OCI-LY7 (cell line): ENCODE results near the gene NHLRC2. TPM values are rescaled to one million over a fixed set of nuclear protein-coding genes. Genes with fewer than 3 reads are reported as not detected.

Experiments
- BruUV-seq: library from RNA; stranded (reverse); fragments of 400-500 nt; replicated peaks from 2 replicates; lab custom pipeline; 2021; lab: Mats Ljungman, UMichigan
- CTCF ChIA-PET: fragments of 300-600 bp; sonication (Branson Sonifier 250); formaldehyde crosslinking; loops from one replicate; lab custom pipeline; 2022; ENCODE audit warnings: antibody characterized with exemption; ENCODE audit not compliant: unreplicated experiment; lab: Charles Lee
- POLR2A ChIA-PET: fragments of 300-600 bp; sonication (Branson Sonifier 250); formaldehyde crosslinking; loops from one replicate; lab custom pipeline; 2022; ENCODE audit warnings: antibody characterized with exemption; lab: Charles Lee
- DNase-seq: peaks from one replicate; pipeline ENCODE4 v3.0.0-alpha.2; 2015; ENCODE audit warnings: low spot score
- H2AFZ ChIP-seq: fragments of 200-600 bp; sonication (generic), shearing (Covaris generic); 2 replicates; pipeline ENCODE4 v1.6.1; 2014; ENCODE audit warnings: mild to moderate bottlenecking, antibody characterized with exemption, low read length, moderate library complexity
- H3K27ac ChIP-seq: fragments of 200-600 bp; sonication (generic); 2 replicates; pipeline ENCODE4 v1.5.1; 2014; ENCODE audit warnings: mixed run types, low read depth, mild to moderate bottlenecking, moderate library complexity, low read length, inconsistent platforms; ENCODE audit not compliant: poor library complexity, severe bottlenecking
- H3K36me3 ChIP-seq: fragments of 200-600 bp; sonication (generic); 2 replicates; pipeline ENCODE4 v1.6.1; 2014; ENCODE audit warnings: mild to moderate bottlenecking, antibody characterized with exemption, low read length, moderate library complexity, mixed read lengths; ENCODE audit not compliant: insufficient read depth
- H3K4me1 ChIP-seq: fragments of 200-600 bp; sonication (generic); 2 replicates; pipeline ENCODE4 v1.5.1; 2014; ENCODE audit warnings: mild to moderate bottlenecking, low read length; ENCODE audit not compliant: insufficient read depth, poor library complexity, severe bottlenecking
- H3K4me2 ChIP-seq: fragments of 200-600 bp; sonication (generic); 2 replicates; pipeline ENCODE4 v1.6.1; 2014; ENCODE audit warnings: mild to moderate bottlenecking, low read length
- H3K4me3 ChIP-seq: fragments of 200-600 bp; sonication (generic); 2 replicates; pipeline ENCODE4 v1.5.1; 2014; ENCODE audit warnings: mild to moderate bottlenecking, low read depth, low read length; ENCODE audit not compliant: poor library complexity, severe bottlenecking
- H3K79me2 ChIP-seq: fragments of 200-600 bp; sonication (generic); 2 replicates; pipeline ENCODE4 v1.6.1; 2016; ENCODE audit warnings: low read depth, mild to moderate bottlenecking, low read length, moderate library complexity, mixed read lengths; ENCODE audit not compliant: insufficient read depth
- H3K9me2 ChIP-seq: fragments of 200-600 bp; sonication (generic); 2 replicates; pipeline ENCODE4 v1.6.1; 2016; ENCODE audit warnings: mild to moderate bottlenecking, low read length, mixed read lengths; ENCODE audit not compliant: insufficient read depth
- H3K9me3 ChIP-seq: fragments of 200-600 bp; sonication (generic); 2 replicates; pipeline ENCODE4 v1.6.1; 2014; ENCODE audit warnings: mild to moderate bottlenecking, mixed run types, low read length, mixed read lengths
- H4K20me1 ChIP-seq: fragments of 200-600 bp; sonication (generic); 2 replicates; pipeline ENCODE4 v1.6.1; 2014; ENCODE audit warnings: mild to moderate bottlenecking, antibody characterized with exemption, low read length, moderate library complexity, mixed read lengths; ENCODE audit not compliant: insufficient read depth
- CTCF ChIP-seq: fragments of 200-600 bp; sonication (generic); conservative IDR thresholded peaks from 2 replicates; pipeline ENCODE4 v1.5.1; 2014; ENCODE audit warnings: mild to moderate bottlenecking, antibody characterized with exemption, low read length, moderate library complexity, mixed read lengths
- EZH2phosphoT487 ChIP-seq: fragments of 200-600 bp; sonication (generic); IDR thresholded peaks from 2 replicates; pipeline ENCODE4 v1.6.1; 2018; ENCODE audit warnings: low read depth, borderline replicate concordance, mild to moderate bottlenecking, mixed run types, antibody characterized with exemption, low read length, moderate library complexity, mixed read lengths
- intact Hi-C: fragments of 100-400 bp; cut with micrococcal nuclease; formaldehyde crosslinking; loops from one replicate; pipeline ENCODE4 v1.10.0; 2022; ENCODE audit not compliant: unreplicated experiment
- total RNA-seq, 2 experiments: library from RNA; depleted of rRNA in 1 of 2; stranded (reverse); fragments of >200 nt in 1 of 2; shearing (Covaris generic) in 1 of 2; gene quantifications; 2 replicates each; pipeline ENCODE4 v1.2.3, GENCODE V29; 2014 to 2022

Gene NHLRC2
- total RNA-seq, 2 experiments from 2014 or later = 28.6 to 44.5 TPM

- ChIA-PET CTCF (no interaction called here), POLR2A (interaction anchor here (0.9 kb wide), 1 partner anchor 41 kb away, joined by 6 read pairs; no protein-coding TSS in a partner anchor)
- no peak overlapping the region for H2AFZ ChIP-seq
- no peaks in the 10 kb centered on the region for H3K9me3 ChIP-seq
- no peaks in the 10 kb centered on the region for H3K4me1 ChIP-seq
- H3K27ac ChIP-seq = no peak overlapping the region
- BruUV-seq = no TSS peak
- no peaks in the 10 kb centered on the region for H4K20me1 ChIP-seq
- H3K4me3 ChIP-seq = no peak overlapping the region
- no peaks in the 10 kb centered on the region for H3K9me2 ChIP-seq
- H3K36me3 ChIP-seq = no peaks in the 10 kb centered on the region
- H3K4me2 ChIP-seq = no peak overlapping the region
- H3K79me2 ChIP-seq = no peaks in the 10 kb centered on the region
- no peak for DNase-seq
- TF ChIP-seq CTCF (no peak), EZH2phosphoT487 (no peak)
- intact Hi-C loops = no loop called here
These were observed 93.0 kb downstream of the NHLRC2 start for GRCh38 chr10:113947184-113948041.

- Histone ChIP-seq H3K27ac (no peak overlapping the region), H3K36me3 (no peaks in the 10 kb centered on the region), H3K79me2 (no peaks in the 10 kb centered on the region), H4K20me1 (no peaks in the 10 kb centered on the region), H3K4me1 (no peaks in the 10 kb centered on the region), H3K4me2 (no peak overlapping the region), H3K4me3 (no peak overlapping the region), H2AFZ (no peak overlapping the region), H3K9me2 (no peaks in the 10 kb centered on the region), H3K9me3 (no peaks in the 10 kb centered on the region)
- CTCF ChIA-PET = no interaction called here
- TF ChIP-seq CTCF (no peak), EZH2phosphoT487 (no peak)
- no TSS peak for BruUV-seq
- POLR2A ChIA-PET = interaction anchor here (0.6 to 0.9 kb wide), 4 partner anchors 19 to 593 kb away, joined by 3 to 6 read pairs (median 4); no protein-coding TSS in a partner anchor
- no peak for DNase-seq
- intact Hi-C loops = no loop called here
These were observed 93.6 kb downstream of the NHLRC2 start for GRCh38 chr10:113948048-113948447.

GRCh38 chr10:113950268-113950667, 95.8 kb downstream of the NHLRC2 start:
- Histone ChIP-seq H4K20me1 (no peaks in the 10 kb centered on the region), H3K27ac (no peak overlapping the region), H3K4me2 (no peak overlapping the region), H3K36me3 (no peaks in the 10 kb centered on the region), H3K9me2 (no peaks in the 10 kb centered on the region), H2AFZ (no peak overlapping the region), H3K4me3 (no peak overlapping the region), H3K79me2 (no peaks in the 10 kb centered on the region), H3K4me1 (peaks cover 6% of the 10 kb centered on the region), H3K9me3 (peaks cover 15% of the 10 kb centered on the region; the same call in 1 of the 2 replicates)
- TF ChIP-seq CTCF (no peak), EZH2phosphoT487 (no peak)
- BruUV-seq = no TSS peak
- intact Hi-C loops = no loop called here
- no peak for DNase-seq
- POLR2A ChIA-PET = interaction anchor here (1.0 to 2.1 kb wide), 3 partner anchors 11 to 92 kb away, joined by 3 to 16 read pairs (median 3); no protein-coding TSS in a partner anchor
- CTCF ChIA-PET = no interaction called here
